ENCODE measurements around the gene LY6G6D. TPM values are rescaled to one million over a fixed set of nuclear protein-coding genes. Genes with fewer than 3 reads are reported as not detected.

Gene LY6G6D
- total and polyA plus RNA-seq, 2 experiments from 2014 or later = 3.0 TPM; not detected in 1

- WGBS (ENCODE audit: low lambda C conversion rate, missing lambda C conversion rate) = 89% methylated on average over 5 of the region's 5 CpGs
- Histone ChIP-seq H4K20me1 (ENCODE audit: insufficient read depth, poor library complexity, severe bottlenecking) (no peaks in the 10 kb centered on the region), H3K36me3 (replicated peaks; ENCODE audit: insufficient read depth, low read depth) (no peaks in the 10 kb centered on the region)
Measured at GRCh38 chr6:31686483-31686882, 28.7 kb upstream of the LY6G6D start.

GRCh38 chr6:31687321-31687720, 27.8 kb upstream of the LY6G6D start:
- Histone ChIP-seq H3K27ac (no peak overlapping the region), H3K9me3 (ENCODE audit: low read depth) (no peaks in the 10 kb centered on the region), H3K4me1 (ENCODE audit: insufficient read depth) (peaks cover 6% of the 10 kb centered on the region), H4K20me1 (ENCODE audit: insufficient read depth, poor library complexity, severe bottlenecking) (no peaks in the 10 kb centered on the region), H3K4me2 (no peak overlapping the region), H2AFZ (no peak overlapping the region), H3K27me3 (no peaks in the 10 kb centered on the region), H3K36me3 (replicated peaks; ENCODE audit: insufficient read depth, low read depth) (no peaks in the 10 kb centered on the region), H3K79me2 (no peaks in the 10 kb centered on the region), H3K9me2 (replicated peaks; ENCODE audit: insufficient read depth) (no peaks in the 10 kb centered on the region), H3K4me3 (no peak overlapping the region)
- TF ChIP-seq EZH2phosphoT487 (IDR thresholded peaks at IDR 0.05; ENCODE audit: low read depth, severe bottlenecking, unreplicated experiment) (no peak), EZH2 (IDR thresholded peaks at IDR 0.05; ENCODE audit: borderline replicate concordance) (no peak), CTCF (IDR thresholded peaks at IDR 0.05; ENCODE audit: poor library complexity) (no peak)
- no peak for DNase-seq (ENCODE audit: low spot score)
- WGBS (ENCODE audit: low lambda C conversion rate, missing lambda C conversion rate) = 92% methylated on average over 8 of the region's 8 CpGs

More at GRCh38 chr6:31686483-31686882, 28.7 kb upstream of the LY6G6D start:
- H3K4me1 ChIP-seq (ENCODE audit: insufficient read depth) = peaks cover 10% of the 10 kb centered on the region
- no peak overlapping the region for H3K4me2 ChIP-seq
- no peaks in the 10 kb centered on the region for H3K9me3 ChIP-seq (ENCODE audit: low read depth)
- no peak for DNase-seq (ENCODE audit: low spot score)
- H3K27me3 ChIP-seq = no peaks in the 10 kb centered on the region
- H3K27ac ChIP-seq = no peak overlapping the region
- no peaks in the 10 kb centered on the region for H3K9me2 ChIP-seq (replicated peaks; ENCODE audit: insufficient read depth)
- TF ChIP-seq CTCF (IDR thresholded peaks at IDR 0.05; ENCODE audit: poor library complexity) (no peak), EZH2phosphoT487 (IDR thresholded peaks at IDR 0.05; ENCODE audit: low read depth, severe bottlenecking, unreplicated experiment) (no peak), EZH2 (IDR thresholded peaks at IDR 0.05; ENCODE audit: borderline replicate concordance) (no peak)
- H3K4me3 ChIP-seq = no peak overlapping the region
- H3K79me2 ChIP-seq = no peaks in the 10 kb centered on the region
- H2AFZ ChIP-seq = no peak overlapping the region

DNA sequence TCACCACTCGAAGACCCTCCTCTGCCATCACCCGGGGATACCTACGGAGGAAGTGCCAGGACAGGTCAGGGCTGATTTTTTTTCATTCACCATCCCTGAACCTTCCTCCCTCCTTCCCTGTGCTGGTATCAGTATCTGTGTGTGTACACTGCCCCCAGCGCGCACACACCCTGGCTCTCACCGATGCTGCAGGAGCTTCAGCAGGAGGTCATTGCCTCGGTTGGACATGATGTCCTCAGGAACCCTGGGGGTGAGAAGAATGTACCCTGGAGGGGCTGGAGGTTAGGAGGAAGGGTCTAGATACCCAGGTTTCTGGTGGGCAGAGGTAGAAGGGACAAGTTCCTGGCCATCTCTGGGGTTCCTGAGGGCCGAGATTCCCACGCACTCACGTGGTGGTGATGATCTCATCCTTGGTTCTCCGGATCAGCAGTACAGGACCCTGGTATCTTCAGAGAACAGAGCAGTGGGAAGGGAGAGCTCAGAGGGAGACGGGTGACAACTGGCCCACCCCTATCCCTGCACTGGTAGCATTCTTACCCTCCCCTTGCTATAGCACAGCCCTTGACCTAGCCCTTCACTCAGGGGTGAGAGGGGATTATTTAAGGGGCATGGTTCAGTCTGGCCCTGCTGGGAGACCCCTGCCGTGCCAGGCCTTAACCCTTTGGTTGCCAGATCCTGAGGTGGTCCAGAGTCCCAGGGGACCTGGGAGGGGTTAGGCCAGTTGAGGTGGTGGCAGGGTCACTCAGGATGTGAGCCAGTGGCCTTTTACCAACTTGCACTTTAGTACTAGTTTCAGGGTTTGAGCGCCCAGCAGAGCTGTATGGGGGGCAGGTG, 27.1 kb upstream of the LY6G6D start:
- H3K9me2 ChIP-seq (replicated peaks; ENCODE audit: insufficient read depth) = no peaks in the 10 kb centered on the region
- peaks cover 6% of the 10 kb centered on the region for H3K4me1 ChIP-seq (ENCODE audit: insufficient read depth)
- no peaks in the 10 kb centered on the region for H3K9me3 ChIP-seq (ENCODE audit: low read depth)
- H3K36me3 ChIP-seq (replicated peaks; ENCODE audit: insufficient read depth, low read depth) = no peaks in the 10 kb centered on the region
- no peak overlapping the region for H3K27ac ChIP-seq
- H3K79me2 ChIP-seq = no peaks in the 10 kb centered on the region
- 90% methylated on average over 13 of the region's 14 CpGs for WGBS (ENCODE audit: low lambda C conversion rate, missing lambda C conversion rate)
- no peak overlapping the region for H3K4me2 ChIP-seq
- no peaks in the 10 kb centered on the region for H3K27me3 ChIP-seq
- H3K4me3 ChIP-seq = no peak overlapping the region
- no peak for DNase-seq (ENCODE audit: low spot score)
- TF ChIP-seq EZH2 (IDR thresholded peaks at IDR 0.05; ENCODE audit: borderline replicate concordance) (no peak), CTCF (IDR thresholded peaks at IDR 0.05; ENCODE audit: poor library complexity) (no peak), EZH2phosphoT487 (IDR thresholded peaks at IDR 0.05; ENCODE audit: low read depth, severe bottlenecking, unreplicated experiment) (no peak)
- H2AFZ ChIP-seq = no peak overlapping the region
- no peaks in the 10 kb centered on the region for H4K20me1 ChIP-seq (ENCODE audit: insufficient read depth, poor library complexity, severe bottlenecking)
